K562 (cell line): ENCODE measurements around the gene SERTAD2.

Source experiments
- KLF1 ChIP-seq: fragments of 450-650 bp; IDR thresholded peaks from 2 replicates; pipeline ENCODE4 v1.6.1; 2016; ENCODE audit warnings: missing genetic modification characterization, missing compliant biosample characterization
- SMARCA4 ChIP-seq: fragments of 450-650 bp; IDR thresholded peaks from 2 replicates; pipeline ENCODE4 v1.6.1; 2016

GRCh38 chr2:64610316-64610855, 43.3 kb downstream of the SERTAD2 start:
- TF ChIP-seq SMARCA4 (no peak), KLF1 (tag) (no peak)
